Stimulated activated naive CD8-positive, alpha-beta T cell treated with anti-CD3 and anti-CD28 coated beads, Interleukin-15, amount 100 ng/mL, for 72 hours (primary cell): Measurements from ENCODE around the gene SPDYE3.
"Not testable (repeated sequence)": the region's sequence is repeated elsewhere in the genome, so short reads cannot be mapped to it uniquely, and the experiment has no call there.

Experiments used
- ATAC-seq: fragments of 150-1000 bp; cut with Tn5 transposase; 2 replicates; pipeline ENCODE4 v1.10.0; 2021; ENCODE audit warnings: mild to moderate bottlenecking, moderate library complexity
- DNase-seq, 2 donors: peaks; one replicate each; pipeline ENCODE4 v3.0.0; 2021 to 2022
- H3K27ac Mint-ChIP-seq, 2 donors: one replicate each; pipeline ENCODE4 v1.8.0; 2022; ENCODE audit warnings: mild to moderate bottlenecking in 2 of 2, mixed read lengths in 2 of 2, moderate library complexity in 2 of 2
- H3K27me3 Mint-ChIP-seq: one replicate; pipeline ENCODE4 v1.8.0; 2022; ENCODE audit warnings: mixed read lengths
- H3K4me1 Mint-ChIP-seq: one replicate; pipeline ENCODE4 v1.8.0; 2022; ENCODE audit warnings: mild to moderate bottlenecking, mixed read lengths
- H3K4me3 Mint-ChIP-seq, 2 donors: one replicate each; pipeline ENCODE4 v1.8.0; 2022; ENCODE audit warnings: mild to moderate bottlenecking in 2 of 2, mixed read lengths in 2 of 2, moderate library complexity in 1 of 2
- H3K9me3 Mint-ChIP-seq, 2 donors: one replicate each; pipeline ENCODE4 v1.8.0; 2022; ENCODE audit warnings: mixed read lengths in 2 of 2

Gene SPDYE3

GRCh38 chr7:100275120-100275519 is 32.4 kb upstream of the SPDYE3 start:
- DNase-seq: no peak
- H3K27me3 Mint-ChIP-seq: no peaks in the 10 kb centered on the region
- no peak for ATAC-seq
- H3K9me3 Mint-ChIP-seq: no peaks in the 10 kb centered on the region
- H3K4me1 Mint-ChIP-seq: peaks cover 27% of the 10 kb centered on the region
- H3K27ac Mint-ChIP-seq: no peak overlapping the region
- H3K4me3 Mint-ChIP-seq: no peak overlapping the region

DNA sequence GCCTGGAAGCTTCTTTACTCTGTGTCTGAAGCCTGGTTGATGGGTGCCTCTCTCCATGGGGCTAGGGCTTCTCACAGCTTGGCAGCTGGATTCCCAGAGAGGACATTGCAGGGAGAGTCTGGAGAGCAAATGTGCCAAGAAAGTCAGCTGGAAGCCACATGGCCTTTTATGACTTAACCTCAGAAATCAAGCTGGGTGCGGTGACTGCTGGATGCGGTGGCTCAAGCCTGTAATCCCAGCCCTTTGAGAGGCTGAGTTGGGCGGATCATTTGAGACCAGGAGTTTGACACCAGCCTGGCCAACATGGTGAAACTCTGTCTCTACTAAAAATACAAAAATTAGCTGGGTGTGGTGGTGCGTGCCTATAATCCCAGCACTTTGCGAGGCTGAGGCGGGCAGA is 31.4 kb upstream of the SPDYE3 start:
- not testable (repeated sequence) for ATAC-seq, DNase-seq, H3K27me3 Mint-ChIP-seq, H3K9me3 Mint-ChIP-seq, H3K4me3 Mint-ChIP-seq
- peaks cover 17% of the 10 kb centered on the region for H3K4me1 Mint-ChIP-seq
- H3K27ac Mint-ChIP-seq: peak overlapping the region; percentile 15 to 16

GRCh38 chr7:100282069-100282608 is 25.4 kb upstream of the SPDYE3 start:
- not testable (repeated sequence) for H3K27ac Mint-ChIP-seq, H3K4me1 Mint-ChIP-seq, ATAC-seq, H3K4me3 Mint-ChIP-seq, H3K27me3 Mint-ChIP-seq, DNase-seq, H3K9me3 Mint-ChIP-seq

- not testable (repeated sequence) for H3K9me3 Mint-ChIP-seq, ATAC-seq, H3K4me1 Mint-ChIP-seq
Observed at GRCh38 chr7:100283147-100283546, 24.4 kb upstream of the SPDYE3 start.

GRCh38 chr7:100287191-100287969 is 20.1 kb upstream of the SPDYE3 start:
- peak overlapping the region in 1 of 2 donors; percentile 67 for H3K27ac Mint-ChIP-seq
- not testable (repeated sequence) for H3K4me1 Mint-ChIP-seq, H3K9me3 Mint-ChIP-seq, DNase-seq, H3K4me3 Mint-ChIP-seq, ATAC-seq, H3K27me3 Mint-ChIP-seq

More at GRCh38 chr7:100283147-100283546, 24.4 kb upstream of the SPDYE3 start:
- H3K27ac Mint-ChIP-seq, DNase-seq, H3K4me3 Mint-ChIP-seq, H3K27me3 Mint-ChIP-seq: not testable (repeated sequence)

DNA sequence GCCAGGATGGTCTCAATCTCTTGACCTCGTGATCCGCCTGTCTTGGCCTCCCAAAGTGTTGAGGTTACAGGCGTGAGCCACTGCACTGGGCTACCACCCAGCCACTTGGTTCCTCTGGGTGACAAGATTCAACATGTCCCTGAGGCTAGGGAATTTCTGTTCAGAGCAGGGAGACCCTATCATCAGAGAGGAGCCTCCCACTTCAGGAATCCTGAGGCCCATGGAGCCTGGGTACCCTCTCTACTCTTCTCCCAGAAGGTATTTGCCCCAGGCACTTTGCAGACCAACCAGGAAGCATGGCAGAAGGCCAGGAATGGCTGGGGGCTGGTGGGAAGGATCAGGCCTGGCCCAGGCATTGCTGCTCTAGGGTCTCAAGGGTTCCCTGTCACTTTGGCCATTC is 19.2 kb upstream of the SPDYE3 start:
- H3K27me3 Mint-ChIP-seq, ATAC-seq, H3K4me3 Mint-ChIP-seq, DNase-seq, H3K9me3 Mint-ChIP-seq, H3K27ac Mint-ChIP-seq: not testable (repeated sequence)
- H3K4me1 Mint-ChIP-seq: peaks cover 11% of the 10 kb centered on the region

GRCh38 chr7:100292162-100292561 is 15.3 kb upstream of the SPDYE3 start:
- H3K4me3 Mint-ChIP-seq, H3K27me3 Mint-ChIP-seq, DNase-seq, H3K9me3 Mint-ChIP-seq: not testable (repeated sequence)
- peak; percentile 85 for ATAC-seq
- Mint-ChIP-seq H3K27ac (peak overlapping the region; percentile 23 to 54), H3K4me1 (peaks cover 11% of the 10 kb centered on the region)

DNA sequence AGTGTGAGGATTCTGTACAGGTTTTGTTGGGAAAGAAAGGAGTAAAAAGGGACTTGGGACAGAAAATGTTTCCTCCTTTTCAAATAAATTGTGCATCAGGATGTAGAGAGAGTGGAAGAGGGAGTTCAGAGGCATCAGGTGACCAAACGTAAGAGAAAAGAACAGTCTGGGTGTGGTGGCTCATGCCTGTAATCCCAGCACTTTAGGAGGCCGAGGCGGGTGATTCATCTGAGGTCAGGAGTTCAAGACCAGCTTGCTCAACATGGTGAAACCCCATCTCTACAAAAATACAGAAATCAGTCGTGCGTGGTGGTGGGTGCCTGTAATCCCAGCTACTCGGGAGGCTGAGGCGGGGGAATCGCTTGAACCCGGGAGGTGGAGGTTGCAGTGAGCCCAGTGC is 12.2 kb upstream of the SPDYE3 start:
- H3K4me3 Mint-ChIP-seq, ATAC-seq, H3K27ac Mint-ChIP-seq, H3K9me3 Mint-ChIP-seq, DNase-seq, H3K27me3 Mint-ChIP-seq: not testable (repeated sequence)
- H3K4me1 Mint-ChIP-seq: peaks cover 11% of the 10 kb centered on the region

GRCh38 chr7:100297852-100298631 is 9.5 kb upstream of the SPDYE3 start:
- not testable (repeated sequence) for H3K27ac Mint-ChIP-seq

DNA sequence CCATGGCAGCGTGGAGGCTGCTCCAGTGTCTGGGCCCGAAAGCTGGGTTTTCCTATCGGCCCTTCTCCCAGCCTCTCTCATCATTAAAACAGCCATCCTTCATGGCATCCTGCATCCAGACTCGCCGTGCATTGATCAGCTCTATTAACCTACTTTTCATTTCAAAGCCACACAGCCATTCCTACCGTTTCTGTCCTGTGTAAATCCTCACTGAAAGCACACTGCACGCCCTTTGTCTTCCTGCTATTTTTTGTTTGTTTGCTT is 8.9 kb upstream of the SPDYE3 start:
- H3K27me3 Mint-ChIP-seq, ATAC-seq: not testable (repeated sequence)

More at GRCh38 chr7:100297852-100298631, 9.5 kb upstream of the SPDYE3 start:
- not testable (repeated sequence) for H3K9me3 Mint-ChIP-seq, ATAC-seq, H3K4me3 Mint-ChIP-seq, DNase-seq, H3K27me3 Mint-ChIP-seq, H3K4me1 Mint-ChIP-seq

GRCh38 chr7:100304526-100304925 is 3.0 kb upstream of the SPDYE3 start:
- ATAC-seq, H3K27ac Mint-ChIP-seq, H3K27me3 Mint-ChIP-seq, DNase-seq, H3K9me3 Mint-ChIP-seq, H3K4me1 Mint-ChIP-seq, H3K4me3 Mint-ChIP-seq: not testable (repeated sequence)

More for the DNA sequence above, 8.9 kb upstream of the SPDYE3 start:
- not testable (repeated sequence) for DNase-seq, H3K27ac Mint-ChIP-seq, H3K4me3 Mint-ChIP-seq, H3K4me1 Mint-ChIP-seq, H3K9me3 Mint-ChIP-seq

DNA sequence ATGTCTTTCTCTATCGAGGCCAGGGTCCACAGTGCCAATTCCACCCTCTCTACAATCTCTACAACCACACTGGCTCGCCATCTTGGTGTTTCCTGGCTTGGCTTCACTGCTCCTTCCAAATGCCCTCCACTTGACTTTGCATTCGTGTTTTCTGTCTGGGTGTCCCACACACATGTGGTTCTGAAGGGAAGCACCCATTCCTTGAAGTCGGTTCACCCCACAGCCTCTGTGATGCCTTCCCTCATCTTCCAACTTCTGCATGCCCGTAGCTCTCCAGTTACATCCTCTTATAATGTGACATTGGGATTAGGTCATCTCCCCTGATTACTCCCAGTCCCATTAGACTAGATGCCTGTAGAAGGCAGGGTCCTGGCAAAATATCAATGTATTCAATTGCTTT is 10.8 kb downstream of the SPDYE3 start:
- not testable (repeated sequence) for H3K9me3 Mint-ChIP-seq, ATAC-seq, H3K27me3 Mint-ChIP-seq, DNase-seq, H3K27ac Mint-ChIP-seq
- Mint-ChIP-seq H3K4me1 (peaks cover 22% of the 10 kb centered on the region), H3K4me3 (peak overlapping the region; percentile 75 to 79)

GRCh38 chr7:100321648-100322047 is 14.1 kb downstream of the SPDYE3 start:
- not testable (repeated sequence) for H3K27ac Mint-ChIP-seq, H3K9me3 Mint-ChIP-seq, DNase-seq, H3K27me3 Mint-ChIP-seq, ATAC-seq, H3K4me3 Mint-ChIP-seq
- H3K4me1 Mint-ChIP-seq: peaks cover 29% of the 10 kb centered on the region

- not testable (repeated sequence) for DNase-seq, H3K9me3 Mint-ChIP-seq, H3K4me3 Mint-ChIP-seq, H3K27ac Mint-ChIP-seq, H3K27me3 Mint-ChIP-seq, ATAC-seq
- peaks cover 13% of the 10 kb centered on the region for H3K4me1 Mint-ChIP-seq
Observed at GRCh38 chr7:100324194-100324593, 16.7 kb downstream of the SPDYE3 start.

DNA sequence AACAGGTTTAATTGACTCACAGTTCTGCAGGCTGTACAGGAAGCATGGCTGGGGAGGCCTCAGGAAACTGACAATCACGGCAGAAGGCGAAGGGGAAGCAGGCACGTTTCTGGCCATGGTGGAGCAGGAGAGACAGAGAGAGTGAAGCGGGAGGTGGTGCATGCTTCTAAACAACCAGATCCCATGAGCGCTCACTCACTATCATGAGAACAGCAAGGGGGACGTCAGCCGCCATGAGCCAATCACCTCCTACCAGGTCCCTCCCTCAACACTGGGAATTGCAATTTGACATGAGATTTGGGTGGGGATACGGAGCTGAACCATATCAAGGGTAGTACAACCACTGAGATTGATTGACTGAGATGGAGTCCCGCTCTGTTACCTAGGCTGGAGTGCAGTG is 18.2 kb downstream of the SPDYE3 start:
- DNase-seq, H3K27me3 Mint-ChIP-seq, H3K9me3 Mint-ChIP-seq, H3K27ac Mint-ChIP-seq, H3K4me3 Mint-ChIP-seq, ATAC-seq: not testable (repeated sequence)
- H3K4me1 Mint-ChIP-seq: peaks cover 13% of the 10 kb centered on the region

DNA sequence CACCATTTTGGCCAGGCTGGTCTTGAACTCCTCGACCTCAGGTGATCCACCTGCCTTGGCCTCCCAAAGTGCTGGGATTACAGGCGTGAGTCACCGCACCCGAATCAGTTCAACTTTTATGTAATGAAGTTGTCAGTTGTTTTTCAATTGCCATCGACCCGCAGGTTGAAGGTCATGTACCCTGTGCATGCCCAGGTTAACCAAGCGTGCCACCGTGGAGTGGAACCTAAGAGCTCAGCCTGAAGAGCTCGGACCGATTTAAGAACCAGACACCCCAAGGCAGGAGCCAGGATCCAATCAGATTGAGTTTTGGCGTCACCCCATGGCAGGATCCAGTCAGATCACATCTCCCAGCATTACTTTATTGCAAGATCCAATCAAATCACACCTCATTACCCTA is 19.4 kb downstream of the SPDYE3 start:
- H3K27me3 Mint-ChIP-seq, ATAC-seq, H3K27ac Mint-ChIP-seq, DNase-seq, H3K9me3 Mint-ChIP-seq, H3K4me3 Mint-ChIP-seq: not testable (repeated sequence)
- peaks cover 13% of the 10 kb centered on the region for H3K4me1 Mint-ChIP-seq
